Measurements from ENCODE around the gene STK40.

GRCh38 chr1:36397378-36398230, 11.9 kb upstream of the STK40 start, which contains the start of gene LSM10:
- TF ChIP-seq EZH2 (IDR thresholded peaks at IDR 0.05; ENCODE audit: low read length, unreplicated experiment) (no peak), CTCF (conservative IDR thresholded peaks at IDR 0.05; ENCODE audit: low read depth, low read length) (no peak)

All from PC-3 (cell line).